Fibroblast of skin of back (primary cell): ENCODE measurements around the gene USP7.
"Not testable (repeated sequence)": the region's sequence is repeated elsewhere in the genome, so short reads cannot be mapped to it uniquely, and the experiment has no call there.

Experiments
- DNase-seq: peaks from one replicate; pipeline ENCODE4 v3.0.0-alpha.2; 2013

USP7 gene

GRCh38 chr16:8923199-8923598, 40.5 kb downstream of the USP7 start:
- no peak for DNase-seq

GRCh38 chr16:8921347-8921984, 42.2 kb downstream of the USP7 start:
- DNase-seq: no peak

GRCh38 chr16:8920645-8921346, 42.9 kb downstream of the USP7 start:
- peak; percentile 33 for DNase-seq

- no peak for DNase-seq
These were observed 43.7 kb downstream of the USP7 start for GRCh38 chr16:8919934-8920462.

- DNase-seq: no peak
These were observed 44.4 kb downstream of the USP7 start for GRCh38 chr16:8919089-8919933.

- not testable (repeated sequence) for DNase-seq
These were observed 46.4 kb downstream of the USP7 start for GRCh38 chr16:8917336-8917735.

- DNase-seq: no peak
These were observed 47.0 kb downstream of the USP7 start for GRCh38 chr16:8916541-8917225.

- DNase-seq: no peak
These were observed 47.9 kb downstream of the USP7 start for GRCh38 chr16:8915722-8916301.

GRCh38 chr16:8914098-8914497, 49.6 kb downstream of the USP7 start:
- no peak for DNase-seq

GRCh38 chr16:8912793-8913192, 50.9 kb downstream of the USP7 start:
- DNase-seq: no peak

- DNase-seq: no peak
These were observed 52.9 kb downstream of the USP7 start for GRCh38 chr16:8910811-8911210.

GRCh38 chr16:8908810-8909468, 54.8 kb downstream of the USP7 start:
- DNase-seq: no peak

GRCh38 chr16:8907096-8907495, 56.6 kb downstream of the USP7 start:
- no peak for DNase-seq

- DNase-seq: no peak
These were observed 57.7 kb downstream of the USP7 start for GRCh38 chr16:8905795-8906591.

GRCh38 chr16:8905168-8905762, 58.4 kb downstream of the USP7 start:
- DNase-seq: peak; percentile 15

GRCh38 chr16:8904018-8904430, 59.7 kb downstream of the USP7 start:
- no peak for DNase-seq

GRCh38 chr16:8903004-8903403, 60.7 kb downstream of the USP7 start:
- DNase-seq: no peak

- no peak for DNase-seq
These were observed 62.3 kb downstream of the USP7 start for GRCh38 chr16:8901320-8901861.

- no peak for DNase-seq
These were observed 63.4 kb downstream of the USP7 start for GRCh38 chr16:8900343-8900742.

GRCh38 chr16:8899709-8900317, 63.9 kb downstream of the USP7 start:
- no peak for DNase-seq
